ENCODE results near the gene PLEKHA1. TPM values are rescaled to one million over a fixed set of nuclear protein-coding genes. Genes with fewer than 3 reads are reported as not detected.

PLEKHA1 gene
- total and polyA plus RNA-seq, 2 donors (not counting 3 experiments of a cell fraction or from before 2014, with no cell fraction given), result 21.6 to 58.8 TPM

- TF ChIP-seq POLR2A (IDR thresholded peaks at IDR 0.05; ENCODE audit: low read depth, low read length), result no peak
- peak; percentile 69 for TF ChIP-seq FOS (IDR thresholded peaks at IDR 0.05; ENCODE audit: borderline replicate concordance, insufficient read depth, low read length)
- TF ChIP-seq JUN (IDR thresholded peaks at IDR 0.05; ENCODE audit: borderline replicate concordance, insufficient read depth, insufficient read length, low read depth), result peak; percentile 40
- H4K20me1 ChIP-seq (replicated peaks; ENCODE audit: control insufficient read depth, extremely low read depth, insufficient read depth, low read length), result no peaks in the 10 kb centered on the region
- H3K9ac ChIP-seq (replicated peaks; ENCODE audit: extremely low read depth, insufficient read depth, low read length), result no peak overlapping the region
- peaks cover 0 to 2% of the 10 kb centered on the region in 2 experiments for H3K36me3 ChIP-seq (ENCODE audit: control insufficient read depth in 2 of 2, extremely low read depth in 1 of 2, insufficient read depth in 2 of 2, low read length in 2 of 2)
- no peaks in the 10 kb centered on the region for H3K9me3 ChIP-seq (replicated peaks; ENCODE audit: control insufficient read depth, insufficient read depth, low read length)
- ChIA-PET POLR2A (no interaction called here), CTCF (interaction anchor here (0.8 to 1.9 kb wide), 7 partner anchors 8 to 174 kb away, joined by 3 to 12 read pairs (median 6); no protein-coding TSS in a partner anchor)
- no peaks in the 10 kb centered on the region for H3K9me1 ChIP-seq (replicated peaks; ENCODE audit: control insufficient read depth, extremely low read depth, insufficient read depth, low read length)
- H3K4me1 ChIP-seq (ENCODE audit: control insufficient read depth, extremely low read depth, insufficient read depth, low read length), result peaks cover 6% of the 10 kb centered on the region
- peak; percentile 58 for DNase-seq (ENCODE audit: low read depth, low spot score)
- H3K27me3 ChIP-seq (ENCODE audit: control insufficient read depth in 2 of 2, insufficient read depth in 2 of 2, low read length in 2 of 2), result no peaks in the 10 kb centered on the region
- dilution Hi-C loops (cut with MboI; ENCODE audit: extremely low pct_ligation_motif_present, low sequenced_read_pairs), result loop anchor here (25.0 kb wide), 1 partner anchor 155 kb away; no protein-coding TSS in a partner anchor
- intact Hi-C loops (cut with micrococcal nuclease), result loop anchor here (2.0 kb wide), 1 partner anchor 123 kb away; no protein-coding TSS in a partner anchor
- FAIRE-seq, result peak; percentile 83
- BruUV-seq (replicated peaks), result no TSS peak
- H3K4me2 ChIP-seq (ENCODE audit: insufficient read depth, low read length), result no peak overlapping the region
- no peaks in the 10 kb centered on the region for H3K79me2 ChIP-seq (ENCODE audit: control insufficient read depth, insufficient read depth, low read length)
- no peak overlapping the region for H3K4me3 ChIP-seq (replicated peaks in 1 of 3; ENCODE audit: insufficient read depth in 1 of 3, low read depth in 1 of 3, low read length in 3 of 3)
- peak overlapping the region; percentile 17 for H2AFZ ChIP-seq (ENCODE audit: low read depth, low read length)
- no peak overlapping the region for H3K27ac ChIP-seq (ENCODE audit: insufficient read depth, low read depth, low read length)
Observed at GRCh38 chr10:122441961-122442360, 67.5 kb downstream of the PLEKHA1 start.

- dilution Hi-C loops (cut with MboI; ENCODE audit: extremely low pct_ligation_motif_present, low sequenced_read_pairs) (loop anchor here (25.0 kb wide), 1 partner anchor 158 kb away; no protein-coding TSS in a partner anchor), intact Hi-C loops (cut with micrococcal nuclease) (no loop called here)
- Histone ChIP-seq H3K27me3 (ENCODE audit: control insufficient read depth in 2 of 2, insufficient read depth in 2 of 2, low read length in 2 of 2) (no peaks in the 10 kb centered on the region), H3K9ac (replicated peaks; ENCODE audit: extremely low read depth, insufficient read depth, low read length) (no peak overlapping the region), H3K4me2 (ENCODE audit: insufficient read depth, low read length) (no peak overlapping the region), H3K36me3 (ENCODE audit: control insufficient read depth in 2 of 2, extremely low read depth in 1 of 2, insufficient read depth in 2 of 2, low read length in 2 of 2) (no peaks in the 10 kb centered on the region), H3K4me1 (ENCODE audit: control insufficient read depth, extremely low read depth, insufficient read depth, low read length) (peaks cover 17% of the 10 kb centered on the region), H3K79me2 (ENCODE audit: control insufficient read depth, insufficient read depth, low read length) (no peaks in the 10 kb centered on the region), H3K9me1 (replicated peaks; ENCODE audit: control insufficient read depth, extremely low read depth, insufficient read depth, low read length) (no peaks in the 10 kb centered on the region), H3K4me3 (replicated peaks in 1 of 3; ENCODE audit: insufficient read depth in 1 of 3, low read depth in 1 of 3, low read length in 3 of 3) (no peak overlapping the region), H3K9me3 (replicated peaks; ENCODE audit: control insufficient read depth, insufficient read depth, low read length) (no peaks in the 10 kb centered on the region), H3K27ac (ENCODE audit: insufficient read depth, low read depth, low read length) (no peak overlapping the region), H2AFZ (ENCODE audit: low read depth, low read length) (no peak overlapping the region), H4K20me1 (replicated peaks; ENCODE audit: control insufficient read depth, extremely low read depth, insufficient read depth, low read length) (no peaks in the 10 kb centered on the region)
- ChIA-PET POLR2A (no interaction called here), CTCF (interaction anchor here (1.0 to 2.6 kb wide), 3 partner anchors 11 to 146 kb away, joined by 3 to 9 read pairs (median 3); no protein-coding TSS in a partner anchor)
- no peak for FAIRE-seq
- TF ChIP-seq POLR2A (IDR thresholded peaks at IDR 0.05; ENCODE audit: low read depth, low read length) (no peak), FOS (IDR thresholded peaks at IDR 0.05; ENCODE audit: borderline replicate concordance, insufficient read depth, low read length) (no peak), EZH2 (IDR thresholded peaks at IDR 0.05; ENCODE audit: borderline replicate concordance, low read depth, low read length, severe bottlenecking) (no peak), JUN (IDR thresholded peaks at IDR 0.05; ENCODE audit: borderline replicate concordance, insufficient read depth, insufficient read length, low read depth) (no peak), MYC (IDR thresholded peaks at IDR 0.05; ENCODE audit: low read depth, low read length) (no peak), POLR2AphosphoS5 (IDR thresholded peaks at IDR 0.05; ENCODE audit: insufficient read depth, low read depth, low read length) (no peak), GATA2 (IDR thresholded peaks at IDR 0.05; ENCODE audit: insufficient read depth, insufficient read length, low read depth, low read length) (no peak), CTCF (IDR thresholded peaks at IDR 0.05; ENCODE audit: extremely low read depth in 1 of 2, insufficient read depth in 1 of 2, low read depth in 1 of 2, low read length in 2 of 2) (no peak), MAX (IDR thresholded peaks at IDR 0.05; ENCODE audit: insufficient read depth, insufficient read length) (no peak)
- no peak for DNase-seq (ENCODE audit: low read depth, low spot score)
- BruUV-seq (replicated peaks), result no TSS peak
Observed at GRCh38 chr10:122445469-122445868, 71.0 kb downstream of the PLEKHA1 start.
